22Rv1 (cell line): ENCODE results near the gene CYBRD1.

Source experiments
- ZFX ChIP-seq: fragments of 450-650 bp; IDR thresholded peaks from 2 replicates; pipeline ENCODE4 v1.6.1; 2017; ENCODE audit warnings: antibody characterized with exemption, borderline replicate concordance
- TF ChIP-seq, protein P1 (sequence below): fragments of 450-650 bp; IDR thresholded peaks from 2 replicates; pipeline ENCODE4 v1.5.1; 2017; ENCODE audit warnings: mild to moderate bottlenecking

GRCh38 chr2:171592036-171592555 lies 69.8 kb downstream of the CYBRD1 start:
- TF ChIP-seq, protein P1, sequence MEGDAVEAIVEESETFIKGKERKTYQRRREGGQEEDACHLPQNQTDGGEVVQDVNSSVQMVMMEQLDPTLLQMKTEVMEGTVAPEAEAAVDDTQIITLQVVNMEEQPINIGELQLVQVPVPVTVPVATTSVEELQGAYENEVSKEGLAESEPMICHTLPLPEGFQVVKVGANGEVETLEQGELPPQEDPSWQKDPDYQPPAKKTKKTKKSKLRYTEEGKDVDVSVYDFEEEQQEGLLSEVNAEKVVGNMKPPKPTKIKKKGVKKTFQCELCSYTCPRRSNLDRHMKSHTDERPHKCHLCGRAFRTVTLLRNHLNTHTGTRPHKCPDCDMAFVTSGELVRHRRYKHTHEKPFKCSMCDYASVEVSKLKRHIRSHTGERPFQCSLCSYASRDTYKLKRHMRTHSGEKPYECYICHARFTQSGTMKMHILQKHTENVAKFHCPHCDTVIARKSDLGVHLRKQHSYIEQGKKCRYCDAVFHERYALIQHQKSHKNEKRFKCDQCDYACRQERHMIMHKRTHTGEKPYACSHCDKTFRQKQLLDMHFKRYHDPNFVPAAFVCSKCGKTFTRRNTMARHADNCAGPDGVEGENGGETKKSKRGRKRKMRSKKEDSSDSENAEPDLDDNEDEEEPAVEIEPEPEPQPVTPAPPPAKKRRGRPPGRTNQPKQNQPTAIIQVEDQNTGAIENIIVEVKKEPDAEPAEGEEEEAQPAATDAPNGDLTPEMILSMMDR, result no peak
- TF ChIP-seq ZFX, result no peak
